GM18502 (cell line): Measurements from ENCODE around the gene RPS25.
"Not testable (repeated sequence)": the region's sequence is repeated elsewhere in the genome, so short reads cannot be mapped to it uniquely, and the experiment has no call there.

ENCODE experiments used
- ATAC-seq: cut with Tn5 transposase; IDR thresholded peaks from one replicate; pipeline ENCODE4 v1.9.1; 2021; ENCODE audit warnings: mild to moderate bottlenecking; ENCODE audit not compliant: unreplicated experiment, poor library complexity

Gene RPS25

DNA sequence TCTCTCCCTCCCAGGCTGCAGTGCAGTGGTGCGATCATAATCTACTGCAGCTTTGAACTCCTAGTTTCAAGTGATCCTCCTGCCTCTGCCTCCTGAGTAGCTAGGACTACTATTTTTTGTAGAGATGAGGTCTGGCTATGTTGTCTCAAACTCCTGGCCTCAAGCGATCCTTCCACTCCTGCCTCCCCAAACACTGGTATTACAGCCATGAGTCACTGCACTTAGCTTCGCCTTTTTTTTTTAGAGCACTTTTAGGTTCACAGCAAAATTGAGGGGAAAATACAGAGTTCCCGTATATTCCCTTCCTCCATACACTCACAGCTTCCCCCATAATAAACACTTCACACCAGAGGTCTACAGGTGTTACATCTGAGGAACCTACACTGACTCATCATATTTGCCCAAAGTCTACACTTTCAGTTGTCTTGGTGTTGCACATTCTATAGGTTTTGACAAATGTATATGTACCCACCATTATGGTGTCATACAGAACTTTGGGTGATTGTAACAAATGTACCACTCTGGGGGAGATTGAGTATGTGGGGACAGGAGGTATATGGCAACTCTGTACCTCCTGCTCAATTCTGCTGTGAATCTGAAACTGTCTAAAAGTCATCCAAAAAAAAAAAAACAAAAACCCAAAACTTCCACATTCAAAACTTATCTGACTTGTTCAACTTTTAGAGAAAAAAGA is 23.8 kb upstream of the RPS25 start:
- ATAC-seq = no peak

DNA sequence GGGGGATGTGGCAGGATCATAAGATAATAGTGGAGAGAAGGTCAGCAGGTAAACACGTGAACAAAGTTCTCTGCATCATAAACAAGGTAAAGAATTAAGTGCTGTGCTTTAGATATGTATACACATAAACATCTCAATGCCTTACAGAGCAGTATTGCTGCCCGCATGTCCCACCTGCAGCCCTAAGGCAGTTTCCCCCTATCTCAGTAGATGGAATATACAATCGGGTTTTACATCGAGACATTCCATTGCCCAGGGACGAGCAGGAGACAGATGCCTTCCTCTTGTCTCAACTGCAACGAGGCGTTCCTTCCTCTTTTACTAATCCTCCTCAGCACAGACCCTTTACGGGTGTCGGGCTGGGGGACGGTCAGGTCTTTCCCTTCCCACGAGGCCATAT is 21.3 kb upstream of the RPS25 start:
- ATAC-seq = not testable (repeated sequence)

DNA sequence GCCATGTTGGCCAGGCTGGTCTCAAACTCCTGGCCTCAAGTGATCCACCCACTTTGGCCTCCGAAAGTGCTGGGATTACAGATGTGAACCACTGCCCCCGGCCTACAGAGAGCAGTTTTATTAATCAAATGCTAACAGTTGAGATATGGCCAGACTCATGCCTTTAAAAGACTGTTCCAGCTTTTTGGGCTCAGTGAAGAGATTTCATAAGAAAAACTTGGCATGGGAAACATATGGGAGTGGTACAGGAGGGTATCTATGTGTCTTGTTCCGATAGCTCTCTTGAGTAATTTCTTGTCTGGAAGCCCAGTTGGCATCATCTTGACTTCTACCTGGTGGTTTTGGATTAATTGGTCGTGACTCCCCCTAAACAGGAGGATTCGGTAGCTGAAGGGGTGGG is 20.7 kb upstream of the RPS25 start:
- no peak for ATAC-seq

DNA sequence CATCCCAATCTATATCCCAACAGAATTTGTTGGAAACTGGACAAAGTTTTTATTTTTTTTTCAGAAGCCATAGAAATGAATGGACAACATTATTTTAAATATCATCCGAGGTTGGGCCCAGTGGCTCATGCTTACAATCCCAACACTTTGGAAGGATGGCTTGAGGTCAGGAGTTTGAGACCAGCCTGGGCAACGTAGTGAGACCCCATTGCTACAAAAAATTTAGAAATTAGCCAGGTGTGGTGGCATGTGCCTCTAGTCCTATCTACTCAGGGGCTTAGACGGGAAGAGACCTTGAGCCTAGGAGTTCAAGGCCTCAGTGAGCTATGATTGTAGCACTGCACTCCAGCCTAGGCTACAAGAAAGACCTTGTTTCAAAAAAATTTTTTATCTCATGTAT is 16.7 kb upstream of the RPS25 start:
- no peak for ATAC-seq

DNA sequence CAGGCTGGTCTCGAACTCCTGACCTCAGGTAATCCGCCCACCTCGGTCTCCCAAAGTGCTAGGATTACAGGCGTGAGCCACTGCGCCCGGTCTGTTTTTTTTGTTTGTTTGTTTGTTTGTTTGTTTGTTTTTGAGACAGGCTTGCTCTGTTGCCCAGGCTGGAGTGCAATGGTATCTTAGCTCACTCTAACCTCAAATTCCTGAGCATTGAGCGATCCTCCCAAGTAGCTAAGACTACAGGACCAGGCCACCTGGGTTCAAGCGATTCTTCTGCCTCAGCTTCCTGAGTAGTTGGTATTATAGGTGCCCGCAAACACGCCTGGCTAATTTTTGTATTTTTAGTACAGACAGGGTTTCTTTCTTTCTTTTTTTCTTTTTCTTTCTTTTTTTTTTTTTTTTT is 15.3 kb upstream of the RPS25 start:
- not testable (repeated sequence) for ATAC-seq

DNA sequence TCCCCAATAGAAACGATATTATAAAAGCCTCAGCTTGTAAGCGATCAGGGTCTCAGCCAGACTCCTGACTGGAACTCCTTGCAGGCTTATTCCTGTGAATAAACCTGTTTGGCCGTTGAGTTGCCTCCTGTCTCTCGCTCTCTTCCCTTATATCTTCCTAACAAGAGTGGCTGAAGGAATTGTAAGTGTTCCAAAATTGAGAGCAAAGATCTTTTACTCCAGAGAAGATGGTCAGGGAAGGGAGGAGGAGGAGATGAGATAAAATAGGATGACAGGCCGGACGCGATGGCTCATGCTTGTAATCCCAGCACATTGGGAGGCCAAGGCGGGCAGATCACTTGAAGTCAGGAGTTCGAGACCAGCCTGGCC is 13.8 kb upstream of the RPS25 start:
- ATAC-seq = no peak

DNA sequence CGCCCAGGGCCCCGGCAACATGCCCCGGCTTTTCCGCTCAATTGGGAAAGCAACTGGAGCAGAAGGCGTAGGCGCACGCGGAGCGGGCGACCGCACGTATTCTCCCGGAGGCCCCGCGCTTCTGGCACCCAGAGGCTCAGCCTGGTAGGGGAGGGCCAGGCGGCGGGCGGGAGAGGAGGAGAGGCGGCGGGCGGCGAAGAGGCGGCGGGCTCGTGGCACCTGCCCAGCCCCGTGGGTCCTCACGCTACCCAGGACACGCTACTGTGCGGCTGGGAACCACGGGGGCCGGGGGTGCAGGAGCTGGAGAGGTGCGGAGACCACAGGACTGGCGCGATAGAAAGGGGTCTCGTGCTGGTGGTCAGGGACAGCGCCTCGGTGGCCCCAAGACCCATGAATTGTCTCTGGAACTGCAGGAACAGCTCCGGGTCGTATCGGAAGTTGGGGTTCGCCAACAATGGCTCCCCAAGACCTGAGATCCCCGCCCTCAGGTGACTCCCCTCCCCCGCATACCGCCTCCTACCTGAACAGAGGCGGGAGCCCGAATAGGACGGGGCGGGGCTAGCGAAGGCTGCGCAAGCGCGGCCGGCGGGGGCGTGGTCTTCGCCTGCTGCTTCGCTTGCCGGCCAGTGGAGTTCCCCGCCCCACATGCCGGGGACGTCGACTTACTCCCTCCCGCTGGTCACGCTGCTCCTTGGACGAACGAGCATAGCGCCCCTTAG is 12.3 kb upstream of the RPS25 start, which contains the start of gene SLC37A4:
SLC37A4 (minus strand) TSS at position 549 of the 719 bp plus-strand sequence.
- ATAC-seq = peak; percentile 79

DNA sequence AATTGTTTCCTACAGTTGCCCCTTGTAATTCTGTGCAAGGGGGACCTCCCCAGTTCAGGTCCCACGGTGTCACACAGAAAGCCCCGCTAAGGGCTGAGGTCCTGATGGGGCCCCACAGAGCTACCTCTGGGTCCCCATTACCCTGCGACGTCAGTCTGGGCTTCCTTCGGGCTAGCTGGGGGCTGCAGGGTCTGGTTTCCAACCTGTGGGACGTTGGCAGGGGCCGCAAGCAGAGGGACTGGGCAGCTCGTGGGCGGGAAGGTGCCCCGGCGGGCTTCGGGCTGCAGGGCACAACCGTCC is 11.8 kb upstream of the RPS25 start:
- ATAC-seq = peak; percentile 5

DNA sequence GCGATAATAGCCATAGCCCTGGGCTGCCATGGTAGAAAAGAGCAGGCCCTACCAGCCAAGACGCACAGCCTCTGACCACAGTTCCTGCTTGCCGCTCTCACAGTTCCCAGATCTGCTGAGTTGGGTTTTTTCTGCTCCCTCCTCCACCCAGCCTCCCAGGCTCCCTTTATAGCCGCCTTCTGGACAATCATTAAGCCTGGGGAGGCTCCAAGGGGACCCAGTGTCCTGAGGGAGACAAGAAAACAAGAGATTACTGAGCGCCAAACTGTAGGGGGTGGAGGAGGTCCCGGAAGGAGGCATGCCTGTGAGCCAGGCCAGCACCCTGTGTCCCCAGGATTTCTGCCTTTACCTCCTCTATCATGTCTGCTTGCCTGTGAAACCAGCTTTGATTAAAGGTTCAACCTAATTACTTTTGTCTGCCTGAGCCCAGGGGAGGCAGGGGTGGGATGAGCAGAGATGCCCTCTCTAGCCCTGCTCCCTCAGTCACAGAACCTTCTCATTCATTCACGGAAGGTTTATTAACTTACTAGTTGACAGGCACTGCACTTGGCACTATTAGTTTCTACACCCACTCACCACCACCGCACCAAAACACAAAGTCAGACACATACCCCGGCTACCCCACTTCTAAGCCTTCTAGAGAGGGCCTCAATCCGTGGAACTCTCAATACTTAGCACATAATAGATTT is 11.3 kb upstream of the RPS25 start:
- no peak for ATAC-seq

DNA sequence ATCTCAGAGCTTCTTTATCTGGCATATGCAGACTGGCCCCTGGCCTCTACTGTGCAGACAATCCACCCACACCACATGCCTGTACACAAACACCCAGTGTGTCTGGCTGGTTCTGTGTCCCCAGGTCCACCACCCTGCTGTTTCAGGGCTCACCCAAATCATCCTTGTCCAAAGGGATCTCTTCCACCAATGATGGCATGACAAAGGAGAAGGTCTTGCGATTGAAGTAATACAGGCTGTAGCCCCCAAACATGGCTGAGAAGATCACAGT is 10.9 kb upstream of the RPS25 start:
- ATAC-seq = no peak

DNA sequence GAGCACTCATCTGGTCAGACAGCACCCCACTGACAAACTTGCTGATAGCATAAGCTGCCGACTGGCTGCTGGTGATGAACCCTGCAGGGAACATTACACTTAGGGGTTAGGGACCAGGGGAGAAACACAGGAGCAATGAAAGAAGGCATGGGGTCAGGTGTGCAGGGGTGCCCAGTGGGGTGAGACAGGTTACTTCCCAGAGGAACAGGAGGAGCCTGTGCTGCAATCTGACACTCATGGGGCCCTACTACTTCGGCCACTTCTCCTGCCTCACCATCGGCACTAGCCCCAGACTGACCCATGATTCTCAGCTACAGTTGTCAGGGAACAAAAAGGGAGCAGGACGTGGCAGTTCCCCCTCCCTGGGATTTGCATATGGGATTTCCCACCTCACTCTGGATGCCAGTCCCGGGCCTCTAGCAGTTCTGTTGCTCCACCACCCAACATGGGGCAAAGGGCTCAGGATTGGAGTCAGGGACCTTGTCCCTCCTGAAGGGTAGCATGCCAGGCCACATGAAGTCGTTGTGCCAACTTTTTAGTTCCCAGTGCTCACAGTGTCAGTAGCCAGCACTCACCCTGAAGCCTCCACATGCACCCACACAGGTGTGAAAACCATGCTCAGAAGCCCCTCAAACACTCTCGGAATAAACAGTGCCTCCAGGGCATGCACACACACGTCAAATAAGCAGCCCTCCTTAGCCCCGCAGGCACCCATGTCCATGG is 10.4 kb upstream of the RPS25 start:
- no peak for ATAC-seq

DNA sequence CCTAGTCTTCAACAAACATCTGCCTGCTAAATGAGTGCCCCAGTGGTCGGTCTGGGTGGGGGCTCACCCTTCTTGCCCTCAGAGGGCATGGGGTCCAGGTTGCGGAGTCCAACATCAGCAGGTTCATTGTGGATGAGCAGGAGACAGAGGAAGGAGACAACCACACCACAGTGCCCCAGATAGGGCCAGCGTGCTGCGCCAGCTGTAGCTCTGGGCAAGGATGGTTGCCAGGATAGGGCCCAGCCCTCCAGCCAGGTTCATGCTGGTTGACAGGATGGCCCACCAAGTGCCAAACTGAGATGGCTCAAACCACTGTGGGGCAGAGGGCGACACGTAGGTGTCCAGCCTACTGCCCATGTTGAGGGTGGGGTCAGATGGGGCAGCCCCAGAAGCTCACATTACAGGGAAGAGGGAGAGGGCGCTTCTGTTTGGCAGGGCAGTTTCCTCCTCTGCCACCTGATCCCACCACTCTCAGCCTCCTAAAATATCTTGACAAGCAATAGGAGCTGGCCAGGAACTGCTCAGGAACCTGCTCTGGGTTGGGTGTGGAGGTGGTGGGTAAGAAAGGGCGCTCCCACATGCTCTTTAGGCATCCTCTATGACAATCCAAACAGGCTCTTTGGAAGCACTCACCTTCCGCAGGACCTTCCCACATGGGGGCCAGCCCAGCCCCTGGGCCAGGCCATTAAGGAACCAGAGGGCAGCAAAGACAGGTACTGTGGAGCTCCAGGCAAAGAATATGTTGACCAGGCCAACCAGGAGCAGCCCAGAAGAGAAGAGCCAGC is 9.6 kb upstream of the RPS25 start:
- no peak for ATAC-seq

DNA sequence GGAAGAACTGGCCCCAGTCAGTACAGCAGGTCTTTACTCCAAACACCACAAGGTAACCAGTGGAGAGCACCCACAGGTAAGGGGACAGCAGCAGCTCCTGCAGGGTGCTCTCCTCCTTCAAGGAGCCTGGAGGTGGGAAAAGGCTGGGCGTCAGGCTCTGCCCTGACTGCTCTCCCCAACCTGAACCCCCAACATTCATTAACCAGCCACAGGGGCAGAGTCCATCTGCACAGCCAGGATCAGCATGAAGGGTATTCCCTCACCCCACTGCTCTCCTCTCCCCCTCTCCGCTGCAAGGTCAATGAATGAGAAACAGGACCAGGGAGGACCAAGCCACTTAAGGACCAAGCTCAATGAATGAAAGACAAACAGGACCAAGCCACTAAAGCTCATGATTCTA is 8.8 kb upstream of the RPS25 start:
- ATAC-seq = no peak

DNA sequence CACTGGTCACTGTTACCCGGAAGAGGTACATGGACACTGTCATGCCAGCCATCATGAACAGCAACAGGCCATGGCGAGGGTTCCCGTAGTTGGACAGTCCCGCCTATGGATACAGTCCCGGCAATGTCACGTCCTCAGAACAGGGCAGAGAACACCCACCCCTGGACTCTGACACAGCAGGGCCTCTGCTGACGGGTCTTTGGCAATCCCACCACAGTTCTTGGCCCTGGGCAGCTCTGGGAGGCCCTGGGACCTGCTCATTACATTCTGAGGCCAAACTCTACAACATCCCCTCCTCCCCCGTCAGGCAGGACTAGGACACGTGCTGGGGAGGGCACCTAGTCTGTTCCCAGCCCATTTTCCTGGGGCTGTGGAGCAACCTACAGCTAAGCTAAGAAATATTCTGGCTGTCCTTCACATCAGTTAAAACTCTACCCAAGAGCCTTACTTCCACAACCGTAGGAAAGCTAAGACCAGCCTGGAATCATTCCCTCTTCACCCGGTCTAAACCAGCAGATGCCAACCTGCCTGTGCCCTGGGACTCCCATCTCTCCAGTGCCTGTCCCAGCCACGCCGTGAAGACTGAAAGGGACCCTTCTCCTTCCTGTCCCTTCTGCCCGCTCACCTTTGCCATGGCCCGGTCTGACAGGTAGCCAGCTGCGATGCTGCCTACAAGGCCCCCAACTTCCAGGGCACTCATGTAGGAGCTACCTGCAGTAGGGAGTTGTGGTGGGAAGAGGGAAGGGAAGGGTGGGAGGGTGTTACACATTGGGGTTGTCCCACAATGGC is 8.0 kb upstream of the RPS25 start:
- ATAC-seq = no peak

DNA sequence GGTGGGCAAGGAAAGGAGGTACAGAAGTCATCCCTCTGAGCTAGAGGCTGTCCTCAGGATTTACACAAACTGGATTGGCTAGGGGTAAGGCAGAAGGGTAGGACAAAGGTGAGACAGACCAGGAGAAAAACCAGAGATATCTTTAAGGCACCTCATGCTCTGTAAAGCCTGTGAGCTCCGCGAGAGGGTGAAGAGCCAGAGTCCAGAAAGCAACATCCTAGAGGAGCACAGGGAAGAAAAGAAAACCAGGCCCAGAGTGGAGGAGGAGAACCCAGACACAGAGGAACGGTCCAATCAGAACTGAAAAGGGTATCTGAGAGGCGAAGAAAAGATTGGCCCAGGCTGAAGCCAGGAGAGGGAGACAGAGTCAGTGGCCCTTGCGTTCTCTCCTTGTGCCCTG is 7.4 kb upstream of the RPS25 start:
- ATAC-seq = no peak

DNA sequence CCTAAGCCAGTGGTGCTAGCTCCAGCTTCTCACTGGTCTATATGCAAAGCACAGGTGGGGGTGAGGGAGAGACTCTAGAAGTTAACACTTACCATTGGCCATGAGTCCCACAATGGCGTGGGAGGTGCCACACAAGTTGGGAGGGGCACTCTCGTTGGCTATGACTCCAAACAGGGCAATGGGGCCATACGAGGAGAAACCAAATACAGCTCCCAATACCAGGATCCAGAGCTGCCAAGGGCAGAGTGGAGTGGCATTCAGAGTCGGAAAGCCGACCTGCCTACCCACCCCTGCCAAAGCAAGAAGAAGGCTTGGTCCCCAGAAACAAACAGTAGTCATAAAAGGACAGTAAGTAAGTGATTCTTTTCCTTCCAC is 6.9 kb upstream of the RPS25 start:
- no peak for ATAC-seq

DNA sequence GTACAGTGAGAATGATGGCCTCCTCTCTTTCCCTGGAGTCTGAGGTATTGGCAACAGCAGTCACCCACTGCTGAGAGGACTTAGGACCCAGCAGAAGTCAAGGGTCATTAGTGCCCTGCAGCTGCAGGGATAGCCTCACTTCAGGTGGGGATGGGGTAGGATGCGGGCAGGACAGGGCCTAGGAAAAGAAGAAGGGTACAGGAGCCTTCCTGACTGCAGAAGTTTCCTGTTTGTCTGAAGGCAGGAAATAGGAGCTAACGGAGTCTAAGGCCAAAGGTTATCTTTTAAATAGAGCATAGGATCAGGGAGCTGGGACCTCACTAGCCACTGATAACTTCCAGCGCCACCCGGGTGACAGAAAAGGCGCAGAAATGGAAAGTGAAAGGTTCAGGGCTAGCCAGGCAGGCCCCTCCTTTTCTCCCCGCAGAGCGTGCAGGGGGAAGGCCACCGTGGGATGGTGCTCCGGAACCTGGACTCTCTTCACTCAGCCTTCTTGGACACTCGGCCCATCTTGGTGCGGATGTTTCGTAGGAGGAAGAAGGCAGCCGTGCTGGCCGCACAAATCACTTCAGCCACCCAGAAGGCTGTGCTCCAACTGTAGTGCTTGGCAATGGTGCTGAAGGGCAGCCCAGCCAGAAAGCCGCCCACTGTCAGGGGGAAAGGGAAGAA is 6.4 kb upstream of the RPS25 start:
- ATAC-seq = no peak

DNA sequence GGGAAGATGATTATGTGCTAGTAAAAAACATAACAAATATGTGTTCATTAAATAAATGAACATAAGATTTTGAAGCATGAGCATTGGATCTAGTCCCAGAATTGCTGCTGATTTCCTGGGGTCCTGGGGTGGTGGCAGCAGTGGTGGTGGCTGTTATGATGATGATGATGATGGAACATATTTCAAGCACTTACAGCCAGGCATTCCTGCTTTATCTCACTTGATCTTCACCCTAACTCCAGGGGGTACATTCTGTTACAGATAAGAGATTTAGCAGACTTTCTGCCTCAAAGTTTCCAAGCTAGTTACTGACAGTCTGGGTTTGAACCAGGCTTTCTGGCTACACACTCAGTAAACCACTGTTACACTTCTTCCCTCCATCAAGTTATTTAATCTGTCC is 5.6 kb upstream of the RPS25 start:
- no peak for ATAC-seq

DNA sequence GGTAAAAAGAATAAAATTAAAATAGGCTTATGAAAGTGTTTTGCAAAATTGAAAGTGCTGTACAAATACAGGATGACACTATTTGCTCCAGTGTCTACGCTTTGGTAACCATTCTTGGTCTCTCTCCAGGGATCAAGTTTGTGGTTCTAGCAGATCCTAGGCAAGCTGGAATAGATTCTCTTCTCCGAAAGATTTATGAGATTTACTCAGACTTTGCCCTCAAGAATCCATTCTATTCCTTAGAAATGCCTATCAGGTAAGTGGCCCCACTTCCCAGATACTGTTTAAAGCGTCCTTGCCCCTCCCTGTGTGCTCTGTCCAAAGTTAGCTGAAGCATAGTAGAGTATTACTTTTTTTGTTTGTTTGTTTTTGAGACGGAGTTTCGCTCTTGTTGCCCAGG is 3.5 kb upstream of the RPS25 start:
- ATAC-seq = no peak
